ENCODE data around the gene TNK1. TPM values are rescaled to one million over a fixed set of nuclear protein-coding genes. Genes with fewer than 3 reads are reported as not detected.

TNK1 gene
- total and polyA plus RNA-seq, 9 of the 15 experiments (the other 6 are each of a cell fraction or from before 2014, with no cell fraction given): 0.28 to 5.2 (median 2.1) TPM

DNA sequence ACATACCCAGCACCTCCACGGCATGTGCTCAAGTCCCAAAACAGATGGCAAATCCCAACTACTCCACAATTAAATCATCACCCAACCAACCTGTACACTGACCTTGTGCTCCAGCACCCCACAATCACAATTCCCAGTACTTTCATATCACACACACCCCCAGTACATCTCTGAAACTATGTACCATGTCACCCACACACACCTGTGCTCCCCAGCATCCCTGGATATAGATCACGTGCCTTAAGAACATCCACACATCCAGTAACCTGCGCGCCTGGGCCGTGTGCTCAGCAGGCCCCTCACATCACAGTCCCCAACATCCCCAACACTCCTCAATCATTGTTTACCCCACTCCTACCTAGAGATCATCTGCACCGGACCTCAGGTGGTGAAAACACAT is 28.8 kb downstream of the TNK1 start:
- intact Hi-C loops (cut with micrococcal nuclease): no loop called here
- in situ Hi-C loops (cut with MboI): no loop called here
- H3K9me3 ChIP-seq (replicated peaks; ENCODE audit: control insufficient read depth, insufficient read depth, low read depth, low read length): no peaks in the 10 kb centered on the region
- no TSS peak for BruUV-seq (replicated peaks)
- H3K4me3 ChIP-seq: no peak overlapping the region
- no peaks in the 10 kb centered on the region for H4K20me1 ChIP-seq (replicated peaks; ENCODE audit: control insufficient read depth, insufficient read depth, low read length)
- H3K27me3 ChIP-seq (ENCODE audit: control insufficient read depth in 2 of 2, insufficient read depth in 2 of 2, low read length in 2 of 2): no peaks in the 10 kb centered on the region
- H3K4me1 ChIP-seq (replicated peaks in 1 of 2; ENCODE audit: control insufficient read depth in 2 of 2, insufficient read depth in 2 of 2, low read length in 2 of 2): peaks cover 4 to 22% of the 10 kb centered on the region in 2 experiments; a peak in 3 of 5 replicates
- no peak for DNase-seq (ENCODE audit: extremely low read depth in 1 of 4, low spot score in 3 of 4)
- ATAC-seq: no peak
- WGBS (ENCODE audit: insufficient coverage, low coverage, missing lambda C conversion rate): 67% methylated on average over 6 of the region's 6 CpGs
- CTCF ChIA-PET (ENCODE audit: low intra/inter-chr PET ratio): no interaction called here
- 0 out of 3 replicates have a peak, but pooled peaks cover 3% of the 10 kb centered on the region for H3K36me3 ChIP-seq (ENCODE audit: control insufficient read depth, insufficient read depth, low read length)
- H3K9ac ChIP-seq (ENCODE audit: insufficient read depth in 1 of 2, low read depth in 2 of 2, low read length in 2 of 2): no peak overlapping the region
- no peaks in the 10 kb centered on the region for H3K79me2 ChIP-seq (ENCODE audit: control insufficient read depth, insufficient read depth, low read length)
- H3K27ac ChIP-seq (ENCODE audit: extremely low read depth, low read depth, low read length): no peak overlapping the region
- FAIRE-seq: no peak
- POLR2A ChIA-PET: no interaction called here
- no peak overlapping the region for H2AFZ ChIP-seq (ENCODE audit: low read depth, low read length)
- no peaks in the 10 kb centered on the region for H3K9me1 ChIP-seq (ENCODE audit: control insufficient read depth, insufficient read depth, low read length)
- TF ChIP-seq MECOM (CRISPR knock-in tag; IDR thresholded peaks at IDR 0.05) (no peak), SMARCA5 (IDR thresholded peaks at IDR 0.05) (no peak), MAFK (IDR thresholded peaks at IDR 0.05; ENCODE audit: low read length) (no peak), WHSC1 (IDR thresholded peaks at IDR 0.05; ENCODE audit: low read length) (no peak), ZNF224 (CRISPR knock-in tag; IDR thresholded peaks at IDR 0.05) (no peak), SOX6 (IDR thresholded peaks at IDR 0.05) (no peak), DMBX1 (CRISPR knock-in tag; IDR thresholded peaks at IDR 0.05; ENCODE audit: borderline replicate concordance) (no peak), ZNF184 (CRISPR knock-in tag; IDR thresholded peaks at IDR 0.05) (no peak), ELF2 (CRISPR knock-in tag; IDR thresholded peaks at IDR 0.05) (no peak), IRF2 (CRISPR knock-in tag; IDR thresholded peaks at IDR 0.05) (no peak), NUFIP1 (IDR thresholded peaks at IDR 0.05; ENCODE audit: partially characterized antibody) (no peak)
- H3K4me2 ChIP-seq (ENCODE audit: insufficient read depth, low read length): no peak overlapping the region
